Ectodermal cell (in vitro differentiated cells): ENCODE results near the gene SH2D2A.
"Not testable (repeated sequence)": the region's sequence is repeated elsewhere in the genome, so short reads cannot be mapped to it uniquely, and the experiment has no call there.

Experiments
- H3K27ac ChIP-seq: 2 replicates; pipeline ENCODE4 v1.7.0; 2013; ENCODE audit warnings: mild to moderate bottlenecking, low read depth, low read length; ENCODE audit not compliant: insufficient read depth, poor library complexity, severe bottlenecking
- H3K27me3 ChIP-seq: 2 replicates; pipeline ENCODE4 v1.7.0; 2013; ENCODE audit warnings: mild to moderate bottlenecking, low read length; ENCODE audit not compliant: insufficient read depth, control insufficient read depth, poor library complexity, severe bottlenecking
- H3K36me3 ChIP-seq: one replicate; pipeline ENCODE4 v1.7.0; 2013; ENCODE audit warnings: low read length; ENCODE audit not compliant: control insufficient read depth, insufficient read depth
- H3K4me1 ChIP-seq: one replicate; pipeline ENCODE4 v1.7.0; 2013; ENCODE audit warnings: low read length; ENCODE audit not compliant: control insufficient read depth, insufficient read depth
- H3K4me3 ChIP-seq: 2 replicates; pipeline ENCODE4 v1.7.0; 2013; ENCODE audit warnings: low read depth, low read length, control low read depth; ENCODE audit not compliant: insufficient read depth
- H3K9me3 ChIP-seq: 2 replicates; pipeline ENCODE4 v1.7.0; 2013; ENCODE audit warnings: mild to moderate bottlenecking, low read length, moderate library complexity; ENCODE audit not compliant: control insufficient read depth
- WGBS, 2 experiments: methylation state at CpG; one replicate each; pipeline ENCODE4 v1.1.7; 2013; ENCODE audit warnings: missing lambda C conversion rate in 2 of 2; 5-methylcytosine and 5-hydroxymethylcytosine counted together

Gene SH2D2A

DNA sequence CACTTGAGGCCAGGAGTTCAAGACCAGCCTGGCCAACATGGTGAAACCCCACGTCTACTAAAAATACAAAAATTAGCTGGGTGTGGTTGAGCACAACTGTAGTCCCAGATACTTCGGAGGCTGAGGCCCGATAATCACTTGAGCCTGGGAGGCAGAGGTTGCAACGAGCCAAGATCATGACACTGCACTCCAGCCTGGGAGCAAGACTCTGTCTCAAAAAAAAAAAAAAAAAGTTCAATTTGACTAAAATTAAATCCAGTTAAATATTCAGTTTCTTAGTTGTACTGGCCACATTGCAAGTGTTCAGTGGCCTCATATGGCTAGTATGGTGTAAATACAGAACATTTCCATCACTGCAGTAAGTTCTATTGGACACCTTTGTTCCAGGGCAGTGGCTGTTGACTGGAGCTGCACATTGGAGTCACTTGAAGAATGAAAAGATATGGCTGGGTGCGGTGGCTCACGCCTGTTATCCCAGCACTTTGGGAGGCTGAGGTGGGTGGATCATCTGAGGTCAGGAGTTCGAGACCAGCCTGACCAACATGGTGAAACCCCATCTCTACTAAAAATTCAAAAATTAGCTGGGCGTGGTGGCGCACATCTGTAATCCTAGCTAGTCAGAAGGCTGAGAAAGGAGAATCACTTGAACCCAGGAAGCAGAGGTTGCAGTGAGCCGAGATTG, 58.9 kb downstream of the SH2D2A start:
- not testable (repeated sequence) for H3K36me3 ChIP-seq, H3K27me3 ChIP-seq, H3K4me3 ChIP-seq, H3K27ac ChIP-seq, H3K9me3 ChIP-seq
- WGBS, 2 experiments, result 94% methylated on average over 10 of the region's 10 CpGs
- H3K4me1 ChIP-seq, result peaks cover 12% of the 10 kb centered on the region

DNA sequence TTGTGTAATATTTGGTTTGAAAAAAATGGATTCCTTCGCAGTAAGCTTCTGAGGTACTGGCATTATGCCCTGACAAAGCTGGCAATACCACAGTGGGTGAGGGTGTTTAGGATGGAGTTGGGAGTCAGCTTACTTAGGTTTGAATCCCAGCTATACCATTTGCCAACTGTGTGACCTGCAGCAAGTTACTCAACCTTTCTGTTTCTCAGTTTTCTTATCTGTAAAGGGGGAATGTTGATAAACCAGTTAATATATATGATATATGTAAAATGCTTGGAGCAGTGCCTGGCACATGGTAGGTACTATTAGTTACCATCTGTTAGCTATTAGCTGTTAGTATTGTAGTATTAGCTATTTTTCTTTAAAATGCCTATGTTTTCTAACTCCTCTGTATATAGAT, 60.3 kb downstream of the SH2D2A start:
- 100% methylated on average over 1 of the region's 1 CpG for WGBS, 2 experiments
- Histone ChIP-seq H3K4me3 (no peak overlapping the region), H3K27me3 (no peaks in the 10 kb centered on the region), H3K4me1 (peaks cover 13% of the 10 kb centered on the region), H3K9me3 (no peaks in the 10 kb centered on the region), H3K36me3 (no peaks in the 10 kb centered on the region), H3K27ac (no peak overlapping the region)
